GM23338 (cell line): ENCODE measurements around the gene KISS1. TPM values are rescaled to one million over a fixed set of nuclear protein-coding genes. Genes with fewer than 3 reads are reported as not detected.

Experiments
- ATAC-seq: fragments of 200-7000 bp; cut with Tn5 transposase; 3 replicates; pipeline ENCODE4 v1.9.1; 2020
- DNase-seq: peaks from one replicate; pipeline ENCODE4 v3.0.0-alpha.2; 2015; ENCODE audit warnings: low spot score
- H2AFZ ChIP-seq: fragments of 200-600 bp; sonication (generic); 2 replicates; pipeline ENCODE4 v1.8.0; 2016; ENCODE audit warnings: antibody characterized with exemption, mild to moderate bottlenecking, moderate library complexity
- H3F3A ChIP-seq: fragments of 200-600 bp; sonication (generic); replicated peaks from 2 replicates; pipeline ENCODE4 v1.8.0; 2017; ENCODE audit warnings: antibody characterized with exemption, mixed run types, low read depth
- H3K27ac ChIP-seq: fragments of 200-600 bp; sonication (generic); 2 replicates; pipeline ENCODE4 v1.6.1; 2016; ENCODE audit warnings: low read depth
- H3K27me3 ChIP-seq: fragments of 200-600 bp; sonication (generic); 2 replicates; pipeline ENCODE4 v1.8.0; 2016; ENCODE audit warnings: mild to moderate bottlenecking, mixed run types, moderate library complexity; ENCODE audit not compliant: insufficient read depth
- H3K36me3 ChIP-seq: fragments of 200-600 bp; sonication (generic); 2 replicates; pipeline ENCODE4 v1.8.0; 2016; ENCODE audit warnings: mild to moderate bottlenecking; ENCODE audit not compliant: insufficient read depth
- H3K4me1 ChIP-seq: fragments of 200-600 bp; sonication (generic); 2 replicates; pipeline ENCODE4 v1.8.0; 2016; ENCODE audit warnings: mild to moderate bottlenecking, moderate library complexity; ENCODE audit not compliant: insufficient read depth
- H3K4me2 ChIP-seq: fragments of 200-600 bp; sonication (generic); 2 replicates; pipeline ENCODE4 v1.7.1; 2017; ENCODE audit warnings: mixed run types
- H3K4me3 ChIP-seq: fragments of 200-600 bp; sonication (generic); 2 replicates; pipeline ENCODE4 v1.6.1; 2016; ENCODE audit warnings: mixed run types
- H3K79me2 ChIP-seq: fragments of 200-600 bp; sonication (generic); replicated peaks from 2 replicates; pipeline ENCODE4 v1.8.0; 2017; ENCODE audit warnings: mild to moderate bottlenecking; ENCODE audit not compliant: insufficient read depth
- H3K9me2 ChIP-seq: fragments of 200-600 bp; sonication (generic); 2 replicates; pipeline ENCODE4 v1.8.0; 2017; ENCODE audit not compliant: insufficient read depth
- H4K20me1 ChIP-seq: fragments of 200-600 bp; sonication (generic); replicated peaks from 2 replicates; pipeline ENCODE4 v1.8.0; 2017; ENCODE audit warnings: mild to moderate bottlenecking; ENCODE audit not compliant: insufficient read depth
- H3K27ac Mint-ChIP-seq: 2 replicates; pipeline ENCODE4 v1.8.0; 2020; ENCODE audit warnings: inconsistent platforms, mild to moderate bottlenecking, moderate library complexity, mixed read lengths
- H3K27me3 Mint-ChIP-seq: 3 replicates; pipeline ENCODE4 v1.8.0; 2022; ENCODE audit warnings: low read depth, mild to moderate bottlenecking, moderate library complexity, mixed read lengths, inconsistent platforms; ENCODE audit not compliant: insufficient read depth, poor library complexity
- H3K36me3 Mint-ChIP-seq: 3 replicates; pipeline ENCODE4 v1.8.0; 2021; ENCODE audit warnings: low read depth, mild to moderate bottlenecking, inconsistent platforms, moderate library complexity, mixed read lengths
- H3K4me1 Mint-ChIP-seq: 3 replicates; pipeline ENCODE4 v1.8.0; 2020; ENCODE audit warnings: mild to moderate bottlenecking, inconsistent platforms, mixed read lengths
- H3K4me3 Mint-ChIP-seq: 3 replicates; pipeline ENCODE4 v1.8.0; 2021; ENCODE audit warnings: moderate library complexity, mild to moderate bottlenecking, inconsistent platforms, mixed read lengths
- H3K9me3 Mint-ChIP-seq: 3 replicates; pipeline ENCODE4 v1.8.0; 2020; ENCODE audit warnings: moderate library complexity, mild to moderate bottlenecking, inconsistent platforms, mixed read lengths
- CREB1 ChIP-seq: fragments of 250-450 bp; sonication (Bioruptor Pico); IDR thresholded peaks from 2 replicates; pipeline ENCODE4 v1.5.0; 2020; ENCODE audit warnings: low read depth, mild to moderate bottlenecking, moderate library complexity
- CTCF ChIP-seq, 2 experiments: fragments of 200-600 bp in 1 of 2; sonication (generic) in 1 of 2; conservative IDR thresholded peaks; 2 replicates each; pipeline versions ENCODE4 v1.5.1 to v1.6.1; 2016 to 2017; ENCODE audit warnings: antibody characterized with exemption in 2 of 2, low read depth in 2 of 2, mild to moderate bottlenecking in 2 of 2, moderate library complexity in 1 of 2
- EZH2 ChIP-seq: fragments of 200-600 bp; sonication (generic); IDR thresholded peaks from one replicate; pipeline ENCODE4 v1.8.0; 2017; ENCODE audit warnings: antibody characterized with exemption, mild to moderate bottlenecking, low read depth; ENCODE audit not compliant: unreplicated experiment
- NANOG ChIP-seq: IDR thresholded peaks from 2 replicates; pipeline ENCODE4 v1.6.1; 2016; ENCODE audit warnings: antibody characterized with exemption, borderline replicate concordance
- REST ChIP-seq: IDR thresholded peaks from one replicate; pipeline ENCODE4 v1.6.1; 2018; ENCODE audit warnings: antibody characterized with exemption; ENCODE audit not compliant: unreplicated experiment
- ZNF331 ChIP-seq: fragments of 250-450 bp; sonication (Bioruptor Pico); IDR thresholded peaks from 2 replicates; pipeline ENCODE4 v1.5.0; 2020; ENCODE audit warnings: low read depth, mild to moderate bottlenecking, moderate library complexity
- polyA plus RNA-seq: library from polyadenylated mRNA; unstranded; fragments of >200 nt; fragmentation: Nextera tagmentation; extraction: Ambion mirVana; gene quantifications from 2 replicates; pipeline ENCODE4 v1.2.1, GENCODE V29; 2016
- total RNA-seq: library from RNA; depleted of rRNA; stranded (reverse); fragments of >200 nt; shearing (Covaris generic); gene quantifications from 2 replicates; pipeline ENCODE4 v1.2.3, GENCODE V29; 2014
- TF ChIP-seq, protein P1 (sequence below): fragments of 250-450 bp; sonication (Bioruptor Pico); IDR thresholded peaks from 2 replicates; pipeline ENCODE4 v1.5.0; 2020; ENCODE audit warnings: mild to moderate bottlenecking, moderate library complexity
- TF ChIP-seq, protein P2 (sequence below): IDR thresholded peaks from 2 replicates; pipeline ENCODE4 v1.6.1; 2016; ENCODE audit warnings: antibody characterized with exemption

Gene KISS1
- total and polyA plus RNA-seq, 2 experiments from 2014 or later: not detected

GRCh38 chr1:204181116-204181515 is 15.2 kb downstream of the KISS1 start:
- H3K27ac ChIP-seq: no peak overlapping the region
- H3K27me3 Mint-ChIP-seq: peaks cover 11% of the 10 kb centered on the region
- H3F3A ChIP-seq: no peaks in the 10 kb centered on the region
- no peak overlapping the region for H2AFZ ChIP-seq
- H3K9me3 Mint-ChIP-seq: peaks cover 15% of the 10 kb centered on the region
- H3K27me3 ChIP-seq: no peaks in the 10 kb centered on the region
- TF ChIP-seq CTCF (conservative IDR thresholded peaks at IDR 0.05; ENCODE audit: low read depth in 2 of 2) (no peak), CREB1 (no peak), ZNF331 (no peak), REST (no peak), NANOG (no peak), EZH2 (no peak)
- TF ChIP-seq, protein P1, sequence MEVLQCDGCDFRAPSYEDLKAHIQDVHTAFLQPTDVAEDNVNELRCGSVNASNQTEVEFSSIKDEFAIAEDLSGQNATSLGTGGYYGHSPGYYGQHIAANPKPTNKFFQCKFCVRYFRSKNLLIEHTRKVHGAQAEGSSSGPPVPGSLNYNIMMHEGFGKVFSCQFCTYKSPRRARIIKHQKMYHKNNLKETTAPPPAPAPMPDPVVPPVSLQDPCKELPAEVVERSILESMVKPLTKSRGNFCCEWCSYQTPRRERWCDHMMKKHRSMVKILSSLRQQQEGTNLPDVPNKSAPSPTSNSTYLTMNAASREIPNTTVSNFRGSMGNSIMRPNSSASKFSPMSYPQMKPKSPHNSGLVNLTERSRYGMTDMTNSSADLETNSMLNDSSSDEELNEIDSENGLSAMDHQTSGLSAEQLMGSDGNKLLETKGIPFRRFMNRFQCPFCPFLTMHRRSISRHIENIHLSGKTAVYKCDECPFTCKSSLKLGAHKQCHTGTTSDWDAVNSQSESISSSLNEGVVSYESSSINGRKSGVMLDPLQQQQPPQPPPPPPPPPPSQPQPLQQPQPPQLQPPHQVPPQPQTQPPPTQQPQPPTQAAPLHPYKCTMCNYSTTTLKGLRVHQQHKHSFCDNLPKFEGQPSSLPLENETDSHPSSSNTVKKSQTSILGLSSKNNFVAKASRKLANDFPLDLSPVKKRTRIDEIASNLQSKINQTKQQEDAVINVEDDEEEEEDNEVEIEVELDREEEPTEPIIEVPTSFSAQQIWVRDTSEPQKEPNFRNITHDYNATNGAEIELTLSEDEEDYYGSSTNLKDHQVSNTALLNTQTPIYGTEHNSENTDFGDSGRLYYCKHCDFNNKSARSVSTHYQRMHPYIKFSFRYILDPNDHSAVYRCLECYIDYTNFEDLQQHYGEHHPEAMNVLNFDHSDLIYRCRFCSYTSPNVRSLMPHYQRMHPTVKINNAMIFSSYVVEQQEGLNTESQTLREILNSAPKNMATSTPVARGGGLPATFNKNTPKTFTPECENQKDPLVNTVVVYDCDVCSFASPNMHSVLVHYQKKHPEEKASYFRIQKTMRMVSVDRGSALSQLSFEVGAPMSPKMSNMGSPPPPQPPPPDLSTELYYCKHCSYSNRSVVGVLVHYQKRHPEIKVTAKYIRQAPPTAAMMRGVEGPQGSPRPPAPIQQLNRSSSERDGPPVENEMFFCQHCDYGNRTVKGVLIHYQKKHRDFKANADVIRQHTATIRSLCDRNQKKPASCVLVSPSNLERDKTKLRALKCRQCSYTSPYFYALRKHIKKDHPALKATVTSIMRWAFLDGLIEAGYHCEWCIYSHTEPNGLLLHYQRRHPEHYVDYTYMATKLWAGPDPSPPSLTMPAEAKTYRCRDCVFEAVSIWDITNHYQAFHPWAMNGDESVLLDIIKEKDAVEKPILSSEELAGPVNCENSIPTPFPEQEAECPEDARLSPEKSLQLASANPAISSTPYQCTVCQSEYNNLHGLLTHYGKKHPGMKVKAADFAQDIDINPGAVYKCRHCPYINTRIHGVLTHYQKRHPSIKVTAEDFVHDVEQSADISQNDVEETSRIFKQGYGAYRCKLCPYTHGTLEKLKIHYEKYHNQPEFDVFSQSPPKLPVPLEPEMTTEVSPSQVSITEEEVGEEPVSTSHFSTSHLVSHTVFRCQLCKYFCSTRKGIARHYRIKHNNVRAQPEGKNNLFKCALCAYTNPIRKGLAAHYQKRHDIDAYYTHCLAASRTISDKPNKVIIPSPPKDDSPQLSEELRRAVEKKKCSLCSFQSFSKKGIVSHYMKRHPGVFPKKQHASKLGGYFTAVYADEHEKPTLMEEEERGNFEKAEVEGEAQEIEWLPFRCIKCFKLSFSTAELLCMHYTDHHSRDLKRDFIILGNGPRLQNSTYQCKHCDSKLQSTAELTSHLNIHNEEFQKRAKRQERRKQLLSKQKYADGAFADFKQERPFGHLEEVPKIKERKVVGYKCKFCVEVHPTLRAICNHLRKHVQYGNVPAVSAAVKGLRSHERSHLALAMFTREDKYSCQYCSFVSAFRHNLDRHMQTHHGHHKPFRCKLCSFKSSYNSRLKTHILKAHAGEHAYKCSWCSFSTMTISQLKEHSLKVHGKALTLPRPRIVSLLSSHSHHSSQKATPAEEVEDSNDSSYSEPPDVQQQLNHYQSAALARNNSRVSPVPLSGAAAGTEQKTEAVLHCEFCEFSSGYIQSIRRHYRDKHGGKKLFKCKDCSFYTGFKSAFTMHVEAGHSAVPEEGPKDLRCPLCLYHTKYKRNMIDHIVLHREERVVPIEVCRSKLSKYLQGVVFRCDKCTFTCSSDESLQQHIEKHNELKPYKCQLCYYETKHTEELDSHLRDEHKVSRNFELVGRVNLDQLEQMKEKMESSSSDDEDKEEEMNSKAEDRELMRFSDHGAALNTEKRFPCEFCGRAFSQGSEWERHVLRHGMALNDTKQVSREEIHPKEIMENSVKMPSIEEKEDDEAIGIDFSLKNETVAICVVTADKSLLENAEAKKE (CRISPR knock-in tag): no peak
- TF ChIP-seq, protein P2, sequence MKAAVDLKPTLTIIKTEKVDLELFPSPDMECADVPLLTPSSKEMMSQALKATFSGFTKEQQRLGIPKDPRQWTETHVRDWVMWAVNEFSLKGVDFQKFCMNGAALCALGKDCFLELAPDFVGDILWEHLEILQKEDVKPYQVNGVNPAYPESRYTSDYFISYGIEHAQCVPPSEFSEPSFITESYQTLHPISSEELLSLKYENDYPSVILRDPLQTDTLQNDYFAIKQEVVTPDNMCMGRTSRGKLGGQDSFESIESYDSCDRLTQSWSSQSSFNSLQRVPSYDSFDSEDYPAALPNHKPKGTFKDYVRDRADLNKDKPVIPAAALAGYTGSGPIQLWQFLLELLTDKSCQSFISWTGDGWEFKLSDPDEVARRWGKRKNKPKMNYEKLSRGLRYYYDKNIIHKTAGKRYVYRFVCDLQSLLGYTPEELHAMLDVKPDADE: no peak
- DNase-seq: no peak
- H3K79me2 ChIP-seq: no peaks in the 10 kb centered on the region
- H3K4me3 Mint-ChIP-seq: no peak overlapping the region
- H4K20me1 ChIP-seq: no peaks in the 10 kb centered on the region
- no peaks in the 10 kb centered on the region for H3K4me1 ChIP-seq
- H3K36me3 ChIP-seq: no peaks in the 10 kb centered on the region
- H3K36me3 Mint-ChIP-seq: no peaks in the 10 kb centered on the region
- H3K4me1 Mint-ChIP-seq: no peaks in the 10 kb centered on the region
- no peak overlapping the region for H3K4me3 ChIP-seq
- H3K4me2 ChIP-seq: no peak overlapping the region
- ATAC-seq: no peak
- no peaks in the 10 kb centered on the region for H3K9me2 ChIP-seq
- H3K27ac Mint-ChIP-seq: no peak overlapping the region
